Embryonic facial prominence (tissue), 1 donor: ENCODE measurements around the gene PTBP1.
"Not testable (repeated sequence)": the region's sequence is repeated elsewhere in the genome, so short reads cannot be mapped to it uniquely, and the experiment has no call there.

Experiments used
- DNase-seq: peaks from one replicate; pipeline ENCODE4 v3.0.0-alpha.2; 2016; ENCODE audit errors: extremely low spot score

Gene PTBP1

GRCh38 chr19:810077-810855, 13.0 kb downstream of the PTBP1 start:
- no peak for DNase-seq

GRCh38 chr19:810883-811489, 13.7 kb downstream of the PTBP1 start:
- DNase-seq: no peak

- no peak for DNase-seq
Observed at GRCh38 chr19:811506-812048, 14.3 kb downstream of the PTBP1 start.

GRCh38 chr19:812049-812746, 14.9 kb downstream of the PTBP1 start:
- no peak for DNase-seq

- no peak for DNase-seq
Observed at GRCh38 chr19:812747-813218, 15.5 kb downstream of the PTBP1 start.

- no peak for DNase-seq
Observed at GRCh38 chr19:813219-814151, 16.2 kb downstream of the PTBP1 start.

- no peak for DNase-seq
Observed at GRCh38 chr19:814152-815078, 17.2 kb downstream of the PTBP1 start.

GRCh38 chr19:815079-815774, 18.0 kb downstream of the PTBP1 start:
- no peak for DNase-seq

- DNase-seq: no peak
Observed at GRCh38 chr19:815775-816499, 18.7 kb downstream of the PTBP1 start.

- no peak for DNase-seq
Observed at GRCh38 chr19:816500-816857, 19.2 kb downstream of the PTBP1 start.

- not testable (repeated sequence) for DNase-seq
Observed at GRCh38 chr19:820212-820611, 23.0 kb downstream of the PTBP1 start.

- no peak for DNase-seq
Observed at GRCh38 chr19:821231-821824, 24.1 kb downstream of the PTBP1 start.

GRCh38 chr19:821825-822503, 24.7 kb downstream of the PTBP1 start, which contains the start of gene PLPPR3:
Gene PLPPR3 (minus strand): TSS chr19:821955. CDS start chr19:821559, 396 bp downstream.
- DNase-seq: no peak

- DNase-seq: no peak
Observed at GRCh38 chr19:823565-824121, 26.4 kb downstream of the PTBP1 start.

GRCh38 chr19:824885-825284, 27.6 kb downstream of the PTBP1 start:
- no peak for DNase-seq

GRCh38 chr19:825897-826644, 28.8 kb downstream of the PTBP1 start:
- no peak for DNase-seq

- DNase-seq: no peak
Observed at GRCh38 chr19:827314-827709, 30.1 kb downstream of the PTBP1 start.
